Choroid plexus epithelial cell (primary cell): Measurements from ENCODE around the gene HARBI1.

Experiments
- DNase-seq: peaks from one replicate; pipeline ENCODE4 v3.0.0-alpha.2; 2010; ENCODE audit warnings: low read depth
- H3K4me3 ChIP-seq: 2 replicates; pipeline ENCODE4 v1.5.1; 2011; ENCODE audit warnings: low read depth, mild to moderate bottlenecking, control low read depth, low read length, moderate library complexity
- TF ChIP-seq, protein P1 (sequence below): conservative IDR thresholded peaks from 2 replicates; pipeline ENCODE4 v1.5.1; 2011; ENCODE audit warnings: low read depth, mild to moderate bottlenecking, control low read depth, inconsistent platforms, low read length, moderate library complexity

HARBI1 gene

DNA sequence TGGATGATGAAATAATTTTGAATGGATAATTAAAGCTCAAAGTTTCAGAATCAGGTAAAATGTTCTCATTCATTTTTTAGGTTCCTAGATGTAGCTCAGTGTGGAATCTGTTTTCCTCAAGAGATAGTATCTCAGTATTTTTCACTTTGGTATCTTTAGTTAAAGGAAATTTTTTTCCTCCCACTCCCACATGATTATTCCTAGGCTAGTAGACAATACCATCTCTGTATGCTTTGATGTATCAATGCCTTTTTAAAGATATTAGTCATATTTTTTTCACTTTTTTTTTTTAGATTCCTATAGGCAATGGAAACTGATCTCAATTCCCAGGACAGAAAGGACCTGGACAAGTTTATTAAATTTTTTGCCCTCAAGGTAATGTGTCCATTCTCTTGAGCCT lies 27.0 kb upstream of the HARBI1 start:
- DNase-seq = no peak

DNA sequence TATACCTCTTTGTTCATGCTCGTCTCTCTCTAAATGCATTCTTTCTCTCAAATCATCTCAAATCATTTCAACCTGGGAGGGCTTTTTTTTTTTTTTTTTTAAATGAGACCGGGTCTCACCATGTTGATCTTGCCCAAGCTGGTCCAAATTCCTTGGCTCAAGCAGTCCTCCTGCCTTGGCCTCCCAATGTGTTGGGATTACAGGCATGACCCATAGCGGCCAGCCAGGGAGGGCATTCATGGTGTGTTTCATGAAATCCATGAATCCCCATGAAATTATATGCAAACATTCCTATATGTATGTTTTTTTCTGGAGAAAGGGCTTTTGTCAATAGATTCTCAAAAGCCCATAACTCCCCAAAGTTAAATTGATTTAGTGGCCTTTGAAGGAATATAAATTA lies 26.5 kb upstream of the HARBI1 start:
- TF ChIP-seq, protein P1, sequence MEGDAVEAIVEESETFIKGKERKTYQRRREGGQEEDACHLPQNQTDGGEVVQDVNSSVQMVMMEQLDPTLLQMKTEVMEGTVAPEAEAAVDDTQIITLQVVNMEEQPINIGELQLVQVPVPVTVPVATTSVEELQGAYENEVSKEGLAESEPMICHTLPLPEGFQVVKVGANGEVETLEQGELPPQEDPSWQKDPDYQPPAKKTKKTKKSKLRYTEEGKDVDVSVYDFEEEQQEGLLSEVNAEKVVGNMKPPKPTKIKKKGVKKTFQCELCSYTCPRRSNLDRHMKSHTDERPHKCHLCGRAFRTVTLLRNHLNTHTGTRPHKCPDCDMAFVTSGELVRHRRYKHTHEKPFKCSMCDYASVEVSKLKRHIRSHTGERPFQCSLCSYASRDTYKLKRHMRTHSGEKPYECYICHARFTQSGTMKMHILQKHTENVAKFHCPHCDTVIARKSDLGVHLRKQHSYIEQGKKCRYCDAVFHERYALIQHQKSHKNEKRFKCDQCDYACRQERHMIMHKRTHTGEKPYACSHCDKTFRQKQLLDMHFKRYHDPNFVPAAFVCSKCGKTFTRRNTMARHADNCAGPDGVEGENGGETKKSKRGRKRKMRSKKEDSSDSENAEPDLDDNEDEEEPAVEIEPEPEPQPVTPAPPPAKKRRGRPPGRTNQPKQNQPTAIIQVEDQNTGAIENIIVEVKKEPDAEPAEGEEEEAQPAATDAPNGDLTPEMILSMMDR = no peak
- no peak for DNase-seq

More for the DNA sequence above, 27.0 kb upstream of the HARBI1 start:
- no peak overlapping the region for H3K4me3 ChIP-seq
- TF ChIP-seq, protein P1 = no peak

DNA sequence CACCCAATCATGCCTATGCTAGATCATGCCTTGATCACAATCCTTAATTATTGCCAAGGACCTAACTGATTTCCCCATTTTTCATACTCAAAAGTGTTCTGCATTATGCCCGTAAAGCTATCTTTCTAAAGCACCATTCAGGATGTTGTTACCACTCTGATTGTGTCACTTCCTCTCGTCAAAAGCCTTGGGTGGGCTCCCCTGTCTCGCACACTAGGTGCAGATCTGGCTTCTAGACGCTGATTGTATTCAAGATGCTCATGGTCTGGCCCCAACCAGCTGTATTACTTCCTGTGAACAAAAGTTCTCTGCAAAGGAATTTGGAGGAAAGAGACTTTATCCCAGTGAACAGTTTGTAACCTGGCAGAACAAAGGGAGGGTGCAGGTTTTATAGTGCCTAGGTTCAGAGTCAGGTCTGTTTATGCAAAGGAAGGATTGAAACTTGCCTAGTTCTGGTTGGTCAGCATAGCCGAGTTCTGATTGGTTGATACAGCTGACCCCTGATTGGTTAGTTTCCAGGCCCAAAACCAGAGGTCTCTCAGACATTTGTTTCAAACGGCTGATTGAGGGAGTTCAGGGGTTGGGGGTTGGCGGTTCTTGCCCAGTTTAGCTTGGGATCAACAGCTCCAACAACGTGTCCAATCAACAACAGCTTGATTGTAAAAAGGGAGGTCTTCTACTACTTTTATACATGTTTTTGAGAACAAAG lies 25.8 kb upstream of the HARBI1 start:
- no peak overlapping the region for H3K4me3 ChIP-seq
- TF ChIP-seq, protein P1 = no peak
- DNase-seq = no peak

More for the DNA sequence above, 26.5 kb upstream of the HARBI1 start:
- no peak overlapping the region for H3K4me3 ChIP-seq

DNA sequence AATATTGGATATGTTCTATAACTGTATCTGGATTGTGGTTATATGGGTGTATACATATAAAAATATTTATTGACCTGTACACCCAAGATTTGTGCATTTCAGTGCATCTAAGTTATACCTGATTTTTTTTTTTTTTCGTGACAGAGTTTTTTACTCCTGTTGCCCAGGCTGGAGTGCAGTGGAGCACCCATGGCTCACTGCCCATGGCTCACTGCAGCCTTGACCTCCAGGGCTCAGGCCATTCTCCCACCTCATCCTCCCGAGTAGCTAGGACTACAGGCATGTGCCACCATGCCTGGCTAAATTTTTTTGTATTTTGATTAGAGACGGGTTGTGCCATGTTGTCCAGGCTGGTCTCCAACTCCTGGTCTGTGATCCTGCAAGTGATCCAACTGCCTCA lies 24.6 kb upstream of the HARBI1 start:
- no peak for DNase-seq
- no peak overlapping the region for H3K4me3 ChIP-seq

DNA sequence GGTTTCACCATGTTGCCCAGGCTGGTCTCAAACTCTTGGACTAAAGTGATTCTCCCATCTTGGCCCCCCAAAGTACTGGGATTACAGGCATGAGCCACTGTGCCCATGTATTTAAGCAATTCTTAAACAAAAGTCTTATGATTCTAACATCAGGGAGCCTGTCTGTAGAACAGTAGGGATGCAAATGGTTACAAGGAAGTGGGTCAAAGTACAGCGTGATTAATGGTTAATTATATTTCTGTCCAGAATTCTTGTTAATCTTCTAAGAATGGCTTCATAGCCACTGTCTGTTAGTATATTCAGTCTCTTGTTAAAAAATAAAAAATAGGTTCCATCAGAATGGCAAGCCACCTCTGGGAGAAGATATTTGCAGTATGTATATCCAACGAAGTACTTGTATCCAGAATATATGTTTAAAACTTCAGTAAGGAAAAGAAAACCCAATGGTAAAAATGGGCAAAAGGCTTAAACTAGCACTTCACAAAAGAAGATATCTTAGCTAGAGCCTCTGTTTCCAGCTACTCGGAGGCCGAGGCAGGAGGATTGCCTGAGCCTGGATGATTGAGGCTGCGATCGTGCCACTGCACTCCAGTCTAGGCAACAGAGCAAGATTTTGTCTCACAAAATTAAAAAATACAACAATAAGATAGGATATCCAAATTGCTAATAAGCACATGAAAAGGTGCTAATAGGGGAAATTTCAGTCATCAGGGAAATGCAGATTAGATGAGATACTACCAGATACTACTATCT lies 23.2 kb upstream of the HARBI1 start:
- no peak overlapping the region for H3K4me3 ChIP-seq
- TF ChIP-seq, protein P1 = no peak
- DNase-seq = no peak

More for the DNA sequence above, 24.6 kb upstream of the HARBI1 start:
- TF ChIP-seq, protein P1 = no peak

DNA sequence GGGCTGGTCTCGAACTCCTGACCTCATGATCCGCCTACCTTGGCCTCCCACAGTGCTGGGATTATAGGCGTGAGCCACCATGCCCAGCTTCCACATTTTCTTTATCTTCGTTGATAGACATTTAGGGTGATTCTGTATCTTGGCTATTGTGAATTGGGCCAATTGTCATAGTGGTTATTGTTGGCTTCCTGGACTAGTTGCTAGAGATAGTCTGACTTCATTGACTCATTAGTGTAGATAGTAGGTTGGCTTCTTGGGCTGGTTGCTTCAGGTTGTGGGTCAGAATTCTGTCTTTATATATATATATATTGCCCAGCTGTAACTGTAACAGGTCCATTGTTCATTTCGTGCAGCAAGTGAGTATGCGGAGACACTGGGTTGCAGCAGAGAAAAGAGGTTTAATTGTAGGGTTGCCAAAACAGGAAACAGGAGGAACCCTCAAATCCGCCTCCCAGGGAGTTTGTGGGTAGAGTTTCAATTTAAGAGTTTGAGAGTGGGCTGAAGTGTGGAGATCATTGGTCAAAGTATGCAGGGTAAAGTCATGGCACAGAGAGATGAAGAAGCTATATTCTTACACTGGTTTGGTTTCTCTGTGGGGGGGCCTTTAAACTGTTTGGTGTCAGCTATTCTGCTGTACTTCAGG lies 22.3 kb upstream of the HARBI1 start:
- peak; percentile 42 for DNase-seq
- TF ChIP-seq, protein P1 = no peak
- H3K4me3 ChIP-seq = no peak overlapping the region
